ENCODE measurements around the gene TRPC4AP. TPM values are rescaled to one million over a fixed set of nuclear protein-coding genes. Genes with fewer than 3 reads are reported as not detected.
"Not testable (repeated sequence)": the region's sequence is repeated elsewhere in the genome, so short reads cannot be mapped to it uniquely, and the experiment has no call there.

The TRPC4AP gene
- total RNA-seq, 1 experiment from 2014 or later: 36.8 TPM

- no peak for DNase-seq (ENCODE audit: low read depth in 1 of 2, low spot score in 2 of 2)
- H3K27me3 ChIP-seq (replicated peaks): no peaks in the 10 kb centered on the region
- H3K4me1 ChIP-seq (replicated peaks): peaks cover 19% of the 10 kb centered on the region
- no peaks in the 10 kb centered on the region for H3K9me3 ChIP-seq (replicated peaks)
- H3K4me3 ChIP-seq: no peak overlapping the region
- H3K27ac ChIP-seq: no peak overlapping the region
- peaks cover 27% of the 10 kb centered on the region for H3K36me3 ChIP-seq
Measured at GRCh38 chr20:35088231-35089145, 4.1 kb downstream of the TRPC4AP start.

- no peak for DNase-seq (ENCODE audit: low read depth in 1 of 2, low spot score in 2 of 2)
- Histone ChIP-seq H3K27ac (no peak overlapping the region), H3K36me3 (peaks cover 27% of the 10 kb centered on the region), H3K4me3 (no peak overlapping the region), H3K27me3 (replicated peaks) (no peaks in the 10 kb centered on the region), H3K4me1 (replicated peaks) (peaks cover 12% of the 10 kb centered on the region), H3K9me3 (replicated peaks) (no peaks in the 10 kb centered on the region)
Measured at GRCh38 chr20:35087791-35088190, 4.8 kb downstream of the TRPC4AP start.

GRCh38 chr20:35087355-35087754, 5.3 kb downstream of the TRPC4AP start:
- H3K27ac ChIP-seq: no peak overlapping the region
- no peaks in the 10 kb centered on the region for H3K27me3 ChIP-seq (replicated peaks)
- peaks cover 11% of the 10 kb centered on the region for H3K4me1 ChIP-seq (replicated peaks)
- no peak overlapping the region for H3K4me3 ChIP-seq
- DNase-seq (ENCODE audit: low read depth in 1 of 2, low spot score in 2 of 2): no peak
- no peaks in the 10 kb centered on the region for H3K9me3 ChIP-seq (replicated peaks)
- peaks cover 27% of the 10 kb centered on the region for H3K36me3 ChIP-seq

- no peaks in the 10 kb centered on the region for H3K9me3 ChIP-seq (replicated peaks)
- H3K27me3 ChIP-seq (replicated peaks): no peaks in the 10 kb centered on the region
- H3K36me3 ChIP-seq: peaks cover 18% of the 10 kb centered on the region
- H3K27ac ChIP-seq: no peak overlapping the region
- no peak for DNase-seq (ENCODE audit: low read depth in 1 of 2, low spot score in 2 of 2)
- H3K4me1 ChIP-seq (replicated peaks): 0 out of 2 replicates have a peak, but pooled peaks cover 3% of the 10 kb centered on the region
- H3K4me3 ChIP-seq: no peak overlapping the region
Measured at GRCh38 chr20:35085477-35086225, 7.0 kb downstream of the TRPC4AP start.

- Histone ChIP-seq H3K4me3 (no peak overlapping the region), H3K27me3 (replicated peaks) (no peaks in the 10 kb centered on the region), H3K4me1 (replicated peaks) (0 out of 2 replicates have a peak, but pooled peaks cover 3% of the 10 kb centered on the region), H3K27ac (no peak overlapping the region), H3K36me3 (peaks cover 18% of the 10 kb centered on the region), H3K9me3 (replicated peaks) (no peaks in the 10 kb centered on the region)
- no peak for DNase-seq (ENCODE audit: low read depth in 1 of 2, low spot score in 2 of 2)
Measured at GRCh38 chr20:35084998-35085397, 7.6 kb downstream of the TRPC4AP start.

- not testable (repeated sequence) for H3K4me1 ChIP-seq (replicated peaks); H3K4me3 ChIP-seq; DNase-seq (ENCODE audit: low read depth in 1 of 2, low spot score in 2 of 2); H3K9me3 ChIP-seq (replicated peaks); H3K27ac ChIP-seq; H3K27me3 ChIP-seq (replicated peaks)
- H3K36me3 ChIP-seq: peaks cover 30% of the 10 kb centered on the region
Measured at GRCh38 chr20:35080348-35080642, 12.3 kb downstream of the TRPC4AP start.

- DNase-seq (ENCODE audit: low read depth in 1 of 2, low spot score in 2 of 2): no peak
- H3K27ac ChIP-seq: no peak overlapping the region
- peaks cover 28% of the 10 kb centered on the region for H3K36me3 ChIP-seq
Measured at GRCh38 chr20:35079472-35080347, 12.9 kb downstream of the TRPC4AP start.

GRCh38 chr20:35077872-35078271, 14.7 kb downstream of the TRPC4AP start:
- no peak for DNase-seq (ENCODE audit: low read depth in 1 of 2, low spot score in 2 of 2)
- Histone ChIP-seq H3K4me3 (no peak overlapping the region), H3K27me3 (replicated peaks) (no peaks in the 10 kb centered on the region), H3K4me1 (replicated peaks) (no peaks in the 10 kb centered on the region), H3K36me3 (peaks cover 30% of the 10 kb centered on the region), H3K9me3 (replicated peaks) (no peaks in the 10 kb centered on the region), H3K27ac (no peak overlapping the region)

More at GRCh38 chr20:35079472-35080347, 12.9 kb downstream of the TRPC4AP start:
- H3K4me1 ChIP-seq (replicated peaks): no peaks in the 10 kb centered on the region
- no peaks in the 10 kb centered on the region for H3K27me3 ChIP-seq (replicated peaks)
- no peaks in the 10 kb centered on the region for H3K9me3 ChIP-seq (replicated peaks)
- no peak overlapping the region for H3K4me3 ChIP-seq

GRCh38 chr20:35077341-35077740, 15.3 kb downstream of the TRPC4AP start:
- no peak overlapping the region for H3K4me3 ChIP-seq
- H3K27ac ChIP-seq: no peak overlapping the region
- peaks cover 30% of the 10 kb centered on the region for H3K36me3 ChIP-seq
- H3K4me1 ChIP-seq (replicated peaks): no peaks in the 10 kb centered on the region
- no peaks in the 10 kb centered on the region for H3K9me3 ChIP-seq (replicated peaks)
- DNase-seq (ENCODE audit: low read depth in 1 of 2, low spot score in 2 of 2): no peak
- no peaks in the 10 kb centered on the region for H3K27me3 ChIP-seq (replicated peaks)

- DNase-seq (ENCODE audit: low read depth in 1 of 2, low spot score in 2 of 2); H3K27ac ChIP-seq; H3K4me3 ChIP-seq; H3K4me1 ChIP-seq (replicated peaks); H3K9me3 ChIP-seq (replicated peaks); H3K27me3 ChIP-seq (replicated peaks): not testable (repeated sequence)
- peaks cover 50% of the 10 kb centered on the region for H3K36me3 ChIP-seq
Measured at GRCh38 chr20:35071436-35072153, 21.0 kb downstream of the TRPC4AP start.

GRCh38 chr20:35066194-35066593, 26.4 kb downstream of the TRPC4AP start:
- Histone ChIP-seq H3K27me3 (replicated peaks) (no peaks in the 10 kb centered on the region), H3K27ac (no peak overlapping the region), H3K36me3 (peaks cover 58% of the 10 kb centered on the region), H3K4me1 (replicated peaks) (no peaks in the 10 kb centered on the region), H3K9me3 (replicated peaks) (no peaks in the 10 kb centered on the region), H3K4me3 (no peak overlapping the region)
- DNase-seq (ENCODE audit: low read depth in 1 of 2, low spot score in 2 of 2): no peak

- peaks cover 52% of the 10 kb centered on the region for H3K36me3 ChIP-seq
- H3K27ac ChIP-seq: no peak overlapping the region
- no peaks in the 10 kb centered on the region for H3K9me3 ChIP-seq (replicated peaks)
- H3K4me1 ChIP-seq (replicated peaks): no peaks in the 10 kb centered on the region
- H3K27me3 ChIP-seq (replicated peaks): no peaks in the 10 kb centered on the region
- H3K4me3 ChIP-seq: no peak overlapping the region
- DNase-seq (ENCODE audit: low read depth in 1 of 2, low spot score in 2 of 2): no peak
Measured at GRCh38 chr20:35065181-35065580, 27.4 kb downstream of the TRPC4AP start.

- H3K9me3 ChIP-seq (replicated peaks): no peaks in the 10 kb centered on the region
- H3K4me1 ChIP-seq (replicated peaks): no peaks in the 10 kb centered on the region
- no peak for DNase-seq (ENCODE audit: low read depth in 1 of 2, low spot score in 2 of 2)
- no peaks in the 10 kb centered on the region for H3K27me3 ChIP-seq (replicated peaks)
- no peak overlapping the region for H3K27ac ChIP-seq
- H3K36me3 ChIP-seq: peaks cover 37% of the 10 kb centered on the region
- no peak overlapping the region for H3K4me3 ChIP-seq
Measured at GRCh38 chr20:35063168-35063567, 29.4 kb downstream of the TRPC4AP start.
